Measurements from ENCODE around the gene TBP. TPM values are rescaled to one million over a fixed set of nuclear protein-coding genes. Genes with fewer than 3 reads are reported as not detected.

The TBP gene
- total and polyA plus RNA-seq, 2 experiments from 2014 or later: 15.5 to 20.2 TPM

DNA sequence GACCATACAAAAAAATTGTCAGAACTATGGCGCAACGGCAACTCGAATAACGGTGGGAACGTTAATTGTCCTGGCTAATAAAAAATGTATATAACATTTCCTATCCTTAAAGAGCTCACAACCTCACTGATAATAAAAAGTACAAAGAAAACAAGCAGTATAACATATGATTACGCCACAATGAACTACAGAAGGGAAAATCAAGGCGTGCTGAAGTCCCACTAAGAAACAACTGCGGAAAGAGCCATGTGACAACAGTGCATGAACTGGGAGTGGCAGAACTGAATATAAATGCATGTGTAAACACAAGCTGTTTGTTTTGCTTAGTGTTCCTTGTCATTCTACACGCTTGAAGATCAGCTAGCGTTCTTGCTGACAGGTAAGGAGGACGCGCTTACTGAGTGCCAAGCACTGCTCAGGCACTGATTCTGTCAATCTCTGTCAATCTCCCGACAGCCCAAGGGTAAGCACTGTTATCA, 596 bp upstream of the TBP start:
- Histone ChIP-seq H3K27me3 (no peaks in the 10 kb centered on the region), H3K4me3 (peak overlapping the region; percentile 98), H3K27ac (peak overlapping the region; percentile 97), H3K36me3 (replicated peaks; ENCODE audit: insufficient read depth, low read depth) (no peaks in the 10 kb centered on the region), H3K79me2 (peaks cover 76% of the 10 kb centered on the region), H3K9me2 (replicated peaks; ENCODE audit: insufficient read depth) (no peaks in the 10 kb centered on the region), H3K4me2 (peak overlapping the region; percentile 76), H2AFZ (peak overlapping the region; percentile 72), H3K4me1 (ENCODE audit: insufficient read depth) (peaks cover 22% of the 10 kb centered on the region), H3K9me3 (ENCODE audit: low read depth) (no peaks in the 10 kb centered on the region), H4K20me1 (ENCODE audit: insufficient read depth, poor library complexity, severe bottlenecking) (peaks cover 41% of the 10 kb centered on the region)
- no peak for TF ChIP-seq EZH2phosphoT487 (IDR thresholded peaks at IDR 0.05; ENCODE audit: low read depth, severe bottlenecking, unreplicated experiment)
- TF ChIP-seq, protein P1, sequence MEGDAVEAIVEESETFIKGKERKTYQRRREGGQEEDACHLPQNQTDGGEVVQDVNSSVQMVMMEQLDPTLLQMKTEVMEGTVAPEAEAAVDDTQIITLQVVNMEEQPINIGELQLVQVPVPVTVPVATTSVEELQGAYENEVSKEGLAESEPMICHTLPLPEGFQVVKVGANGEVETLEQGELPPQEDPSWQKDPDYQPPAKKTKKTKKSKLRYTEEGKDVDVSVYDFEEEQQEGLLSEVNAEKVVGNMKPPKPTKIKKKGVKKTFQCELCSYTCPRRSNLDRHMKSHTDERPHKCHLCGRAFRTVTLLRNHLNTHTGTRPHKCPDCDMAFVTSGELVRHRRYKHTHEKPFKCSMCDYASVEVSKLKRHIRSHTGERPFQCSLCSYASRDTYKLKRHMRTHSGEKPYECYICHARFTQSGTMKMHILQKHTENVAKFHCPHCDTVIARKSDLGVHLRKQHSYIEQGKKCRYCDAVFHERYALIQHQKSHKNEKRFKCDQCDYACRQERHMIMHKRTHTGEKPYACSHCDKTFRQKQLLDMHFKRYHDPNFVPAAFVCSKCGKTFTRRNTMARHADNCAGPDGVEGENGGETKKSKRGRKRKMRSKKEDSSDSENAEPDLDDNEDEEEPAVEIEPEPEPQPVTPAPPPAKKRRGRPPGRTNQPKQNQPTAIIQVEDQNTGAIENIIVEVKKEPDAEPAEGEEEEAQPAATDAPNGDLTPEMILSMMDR (IDR thresholded peaks at IDR 0.05; ENCODE audit: poor library complexity): no peak
- no peak for TF ChIP-seq EZH2 (IDR thresholded peaks at IDR 0.05; ENCODE audit: borderline replicate concordance)
- peak; percentile 66 for DNase-seq (ENCODE audit: low spot score)
- under 1% methylated on average over 13 of the region's 13 CpGs for WGBS (ENCODE audit: low lambda C conversion rate, missing lambda C conversion rate)

DNA sequence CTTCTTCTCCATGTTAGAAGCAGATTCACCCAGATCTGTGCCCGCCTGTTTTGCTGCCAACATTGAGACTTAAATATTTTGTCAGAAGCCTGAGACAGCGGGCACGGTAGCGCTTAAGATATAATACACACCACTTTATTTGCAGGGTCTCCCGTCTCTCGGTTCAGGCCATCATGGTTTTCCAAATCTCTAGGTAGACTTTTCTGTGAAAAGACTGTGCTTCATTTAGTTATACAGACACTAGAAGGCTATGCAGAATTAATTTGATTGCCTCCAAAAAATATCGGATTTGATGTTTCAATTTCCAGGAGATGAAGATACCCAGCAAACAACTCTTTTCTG, 598 bp downstream of the TBP start:
- WGBS (ENCODE audit: low lambda C conversion rate, missing lambda C conversion rate): 3% methylated on average over 7 of the region's 7 CpGs
- H3K4me1 ChIP-seq (ENCODE audit: insufficient read depth): peaks cover 22% of the 10 kb centered on the region

DNA sequence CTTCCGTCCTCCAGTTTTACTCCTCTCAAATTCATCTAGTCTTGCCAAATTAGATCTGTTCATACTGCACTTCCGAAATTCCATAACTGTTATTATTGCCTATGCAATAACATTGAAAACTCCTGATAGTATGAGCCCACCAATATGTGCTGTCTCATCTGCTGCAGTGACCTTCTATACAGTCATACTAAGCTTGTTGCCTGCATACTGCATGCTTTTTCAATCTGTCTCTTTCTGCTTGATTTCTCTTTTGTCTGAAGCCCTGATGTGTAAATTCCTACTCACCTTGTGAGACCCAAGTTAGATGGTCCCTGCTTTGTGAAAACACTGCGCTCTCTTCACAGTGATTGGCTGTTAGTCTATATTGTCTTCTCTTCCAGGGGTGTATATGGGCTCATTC, 1.1 kb downstream of the TBP start:
- peaks cover 72% of the 10 kb centered on the region for H3K79me2 ChIP-seq
- H3K27me3 ChIP-seq: no peaks in the 10 kb centered on the region
- no peak for DNase-seq (ENCODE audit: low spot score)
- peak overlapping the region; percentile 90 for H3K4me2 ChIP-seq
- H2AFZ ChIP-seq: no peak overlapping the region
- TF ChIP-seq EZH2phosphoT487 (IDR thresholded peaks at IDR 0.05; ENCODE audit: low read depth, severe bottlenecking, unreplicated experiment) (no peak), EZH2 (IDR thresholded peaks at IDR 0.05; ENCODE audit: borderline replicate concordance) (no peak)
- TF ChIP-seq, protein P1 (IDR thresholded peaks at IDR 0.05; ENCODE audit: poor library complexity): no peak
- no peaks in the 10 kb centered on the region for H3K9me2 ChIP-seq (replicated peaks; ENCODE audit: insufficient read depth)
- H3K9me3 ChIP-seq (ENCODE audit: low read depth): no peaks in the 10 kb centered on the region
- H3K4me1 ChIP-seq (ENCODE audit: insufficient read depth): peaks cover 22% of the 10 kb centered on the region
- peaks cover 24% of the 10 kb centered on the region for H4K20me1 ChIP-seq (ENCODE audit: insufficient read depth, poor library complexity, severe bottlenecking)
- no peaks in the 10 kb centered on the region for H3K36me3 ChIP-seq (replicated peaks; ENCODE audit: insufficient read depth, low read depth)
- H3K4me3 ChIP-seq: peak overlapping the region; percentile 48
- H3K27ac ChIP-seq: no peak overlapping the region
- 75% methylated on average over 3 of the region's 3 CpGs for WGBS (ENCODE audit: low lambda C conversion rate, missing lambda C conversion rate)

More for the DNA sequence above, 598 bp downstream of the TBP start:
- Histone ChIP-seq H3K27me3 (no peaks in the 10 kb centered on the region), H3K27ac (peak overlapping the region; percentile 78), H3K79me2 (peaks cover 72% of the 10 kb centered on the region), H3K9me3 (ENCODE audit: low read depth) (no peaks in the 10 kb centered on the region), H3K4me3 (peak overlapping the region; percentile 48), H4K20me1 (ENCODE audit: insufficient read depth, poor library complexity, severe bottlenecking) (peaks cover 29% of the 10 kb centered on the region), H3K9me2 (replicated peaks; ENCODE audit: insufficient read depth) (no peaks in the 10 kb centered on the region), H2AFZ (peak overlapping the region; percentile 7), H3K36me3 (replicated peaks; ENCODE audit: insufficient read depth, low read depth) (no peaks in the 10 kb centered on the region), H3K4me2 (peak overlapping the region; percentile 90)
- TF ChIP-seq EZH2 (IDR thresholded peaks at IDR 0.05; ENCODE audit: borderline replicate concordance): no peak
- TF ChIP-seq, protein P1 (IDR thresholded peaks at IDR 0.05; ENCODE audit: poor library complexity): no peak
- TF ChIP-seq EZH2phosphoT487 (IDR thresholded peaks at IDR 0.05; ENCODE audit: low read depth, severe bottlenecking, unreplicated experiment): no peak
- no peak for DNase-seq (ENCODE audit: low spot score)

Data from hepatocyte (in vitro differentiated cells).